IMR-90 (cell line): ENCODE data around the gene NENF.

ENCODE experiments used
- BHLHE40 ChIP-seq: fragments of 150-350 bp; IDR thresholded peaks from 2 replicates; pipeline ENCODE4 v1.6.1; 2016; ENCODE audit warnings: mild to moderate bottlenecking, low read depth, low read length
- CEBPB ChIP-seq: IDR thresholded peaks from 2 replicates; pipeline ENCODE4 v1.6.1; 2012; ENCODE audit warnings: low read depth, low read length, improper control_type of control experiment
- CHD1 ChIP-seq: IDR thresholded peaks from 2 replicates; pipeline ENCODE4 v1.6.1; 2012; ENCODE audit warnings: low read depth, low read length, improper control_type of control experiment
- ELK1 ChIP-seq: fragments of 150-350 bp; IDR thresholded peaks from 2 replicates; pipeline ENCODE4 v1.6.1; 2016; ENCODE audit warnings: low read depth, mild to moderate bottlenecking, low read length, moderate library complexity, borderline replicate concordance
- FOS ChIP-seq: fragments of 150-350 bp; IDR thresholded peaks from 2 replicates; pipeline ENCODE4 v1.6.1; 2016; ENCODE audit warnings: low read depth, low read length
- MAFK ChIP-seq: IDR thresholded peaks from 2 replicates; pipeline ENCODE4 v1.6.1; 2012; ENCODE audit warnings: low read depth, low read length, improper control_type of control experiment
- MAZ ChIP-seq: IDR thresholded peaks from 2 replicates; pipeline ENCODE4 v1.6.1; 2012; ENCODE audit warnings: low read depth, mild to moderate bottlenecking, low read length, improper control_type of control experiment, moderate library complexity, borderline replicate concordance
- POLR2A ChIP-seq: IDR thresholded peaks from 2 replicates; pipeline ENCODE4 v1.6.1; 2012; ENCODE audit warnings: mild to moderate bottlenecking, low read depth, low read length
- RAD21 ChIP-seq: IDR thresholded peaks from 2 replicates; pipeline ENCODE4 v1.6.1; 2012; ENCODE audit warnings: low read length, improper control_type of control experiment
- RCOR1 ChIP-seq: IDR thresholded peaks from 2 replicates; pipeline ENCODE4 v1.6.1; 2012; ENCODE audit warnings: mild to moderate bottlenecking, low read length, improper control_type of control experiment; ENCODE audit not compliant: insufficient replicate concordance
- RFX5 ChIP-seq: IDR thresholded peaks from 2 replicates; pipeline ENCODE4 v1.8.0; 2012; ENCODE audit warnings: low read depth, mild to moderate bottlenecking, low read length, moderate library complexity
- SMC3 ChIP-seq: fragments of 150-350 bp; IDR thresholded peaks from 2 replicates; pipeline ENCODE4 v1.6.1; 2016; ENCODE audit warnings: low read depth, mild to moderate bottlenecking, antibody characterized with exemption, low read length, moderate library complexity
- USF2 ChIP-seq: fragments of 150-350 bp; IDR thresholded peaks from 2 replicates; pipeline ENCODE4 v1.6.1; 2017; ENCODE audit warnings: mild to moderate bottlenecking, antibody characterized with exemption, low read length, low read depth
- TF ChIP-seq, protein P1 (sequence below): conservative IDR thresholded peaks from 2 replicates; pipeline ENCODE4 v1.5.1; 2012; ENCODE audit warnings: mild to moderate bottlenecking, low read depth, low read length, improper control_type of control experiment

DNA sequence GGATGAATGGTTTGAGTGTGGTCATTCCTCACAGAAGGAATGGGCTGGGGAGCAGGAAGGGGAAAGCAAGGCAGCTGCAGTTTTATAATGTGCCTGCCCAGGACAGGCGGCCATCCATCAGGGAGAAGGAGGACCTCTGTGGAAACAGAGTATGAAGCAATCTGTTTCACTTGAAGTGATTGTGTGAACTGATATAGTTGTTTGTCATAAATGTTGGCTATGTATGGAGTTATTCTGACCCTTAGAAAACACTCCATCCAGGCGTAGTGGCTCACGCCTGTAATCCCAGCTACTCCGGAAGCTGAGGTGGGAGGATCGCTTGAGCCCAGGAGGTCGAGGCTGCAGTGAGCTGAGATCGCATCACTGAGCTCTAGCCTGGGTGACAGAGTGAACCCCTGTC is 46.5 kb downstream of the NENF start:
- TF ChIP-seq, protein P1, sequence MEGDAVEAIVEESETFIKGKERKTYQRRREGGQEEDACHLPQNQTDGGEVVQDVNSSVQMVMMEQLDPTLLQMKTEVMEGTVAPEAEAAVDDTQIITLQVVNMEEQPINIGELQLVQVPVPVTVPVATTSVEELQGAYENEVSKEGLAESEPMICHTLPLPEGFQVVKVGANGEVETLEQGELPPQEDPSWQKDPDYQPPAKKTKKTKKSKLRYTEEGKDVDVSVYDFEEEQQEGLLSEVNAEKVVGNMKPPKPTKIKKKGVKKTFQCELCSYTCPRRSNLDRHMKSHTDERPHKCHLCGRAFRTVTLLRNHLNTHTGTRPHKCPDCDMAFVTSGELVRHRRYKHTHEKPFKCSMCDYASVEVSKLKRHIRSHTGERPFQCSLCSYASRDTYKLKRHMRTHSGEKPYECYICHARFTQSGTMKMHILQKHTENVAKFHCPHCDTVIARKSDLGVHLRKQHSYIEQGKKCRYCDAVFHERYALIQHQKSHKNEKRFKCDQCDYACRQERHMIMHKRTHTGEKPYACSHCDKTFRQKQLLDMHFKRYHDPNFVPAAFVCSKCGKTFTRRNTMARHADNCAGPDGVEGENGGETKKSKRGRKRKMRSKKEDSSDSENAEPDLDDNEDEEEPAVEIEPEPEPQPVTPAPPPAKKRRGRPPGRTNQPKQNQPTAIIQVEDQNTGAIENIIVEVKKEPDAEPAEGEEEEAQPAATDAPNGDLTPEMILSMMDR = no peak
- TF ChIP-seq MAZ = no peak
- no peak for TF ChIP-seq RCOR1
- no peak for TF ChIP-seq RFX5
- TF ChIP-seq POLR2A = no peak
- no peak for TF ChIP-seq BHLHE40
- TF ChIP-seq USF2 = no peak
- peak; percentile 44 for TF ChIP-seq CEBPB
- no peak for TF ChIP-seq MAFK
- TF ChIP-seq RAD21 = no peak
- TF ChIP-seq SMC3 = no peak
- no peak for TF ChIP-seq ELK1
- no peak for TF ChIP-seq FOS
- TF ChIP-seq CHD1 = no peak
